ENCODE measurements around the gene TTLL5. TPM values are rescaled to one million over a fixed set of nuclear protein-coding genes. Genes with fewer than 3 reads are reported as not detected.

The TTLL5 gene
- total RNA-seq, 1 experiment from 2014 or later: 35.7 TPM

DNA sequence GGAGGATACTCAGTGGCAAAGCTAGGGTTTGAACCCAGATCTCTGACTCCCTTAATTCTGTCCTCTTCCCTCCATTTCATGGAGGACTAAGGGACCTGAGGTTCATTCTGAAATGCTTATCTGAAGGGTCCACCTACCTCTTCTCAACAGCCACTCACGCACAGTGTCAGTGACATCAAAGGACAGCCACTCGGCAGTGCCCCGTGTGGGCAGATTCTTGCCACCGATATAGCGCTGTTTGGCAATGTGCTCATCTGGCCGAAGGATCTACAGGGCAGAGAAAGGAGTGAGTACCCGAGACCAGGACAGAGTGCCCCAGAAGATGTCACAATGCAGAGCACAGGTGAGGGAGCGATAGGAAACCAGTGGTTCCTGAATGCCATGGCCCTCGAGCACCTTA is 309.9 kb downstream of the TTLL5 start:
- H3K14ac ChIP-seq (ENCODE audit: insufficient read depth, low read length): no peak overlapping the region
- no peak overlapping the region for H3K23ac ChIP-seq (ENCODE audit: insufficient read length, low read depth, low read length)
- H3K9ac ChIP-seq (ENCODE audit: extremely low read depth, insufficient read length, low read length): no peak overlapping the region
- no peak overlapping the region for H3K4me3 Mint-ChIP-seq
- H3T11ph ChIP-seq (ENCODE audit: low read length): no peak overlapping the region
- no peaks in the 10 kb centered on the region for H3K27me3 Mint-ChIP-seq (ENCODE audit: low read depth)
- no peak overlapping the region for H2BK20ac ChIP-seq (ENCODE audit: low read depth, low read length, poor library complexity, severe bottlenecking)
- H4K5ac ChIP-seq (ENCODE audit: insufficient read length, low read depth, low read length): no peak overlapping the region
- no peak overlapping the region for H3K18ac ChIP-seq (ENCODE audit: insufficient read length, low read depth, low read length)
- H3K4ac ChIP-seq (ENCODE audit: low read depth, low read length): no peak overlapping the region
- no peak overlapping the region for H3K56ac ChIP-seq (ENCODE audit: insufficient read length, low read depth, low read length)
- H3K79me2 ChIP-seq (ENCODE audit: insufficient read depth, low read length): no peaks in the 10 kb centered on the region
- no peak for DNase-seq
- no peaks in the 10 kb centered on the region for H3K9me3 ChIP-seq (ENCODE audit: control insufficient read depth, low read depth, low read length)
- no CpG with 5 or more reads among the region's 9 CpGs for WGBS (ENCODE audit: extremely low coverage, insufficient read length, low lambda C conversion rate)
- no peak overlapping the region for H4K8ac ChIP-seq (replicated peaks; ENCODE audit: insufficient read length, low read depth, low read length)
- H2BK12ac ChIP-seq (ENCODE audit: insufficient read length, low read depth, low read length): no peak overlapping the region
- peaks cover 5% of the 10 kb centered on the region; the same call in 1 of the 2 replicates for H3K4me1 ChIP-seq (ENCODE audit: insufficient read depth, low read length)
- H3K23me2 ChIP-seq (ENCODE audit: insufficient read length, low read depth, low read length, poor library complexity, severe bottlenecking): no peaks in the 10 kb centered on the region
- no peaks in the 10 kb centered on the region for H4K20me1 ChIP-seq (ENCODE audit: control insufficient read depth, insufficient read depth, insufficient read length)
- H3K79me1 ChIP-seq (ENCODE audit: insufficient read depth, low read depth, low read length, poor library complexity, severe bottlenecking): no peaks in the 10 kb centered on the region
- no peak overlapping the region for H3K27ac Mint-ChIP-seq
- no peak overlapping the region for H2AFZ ChIP-seq (ENCODE audit: low read length)
- TF ChIP-seq, protein P1, sequence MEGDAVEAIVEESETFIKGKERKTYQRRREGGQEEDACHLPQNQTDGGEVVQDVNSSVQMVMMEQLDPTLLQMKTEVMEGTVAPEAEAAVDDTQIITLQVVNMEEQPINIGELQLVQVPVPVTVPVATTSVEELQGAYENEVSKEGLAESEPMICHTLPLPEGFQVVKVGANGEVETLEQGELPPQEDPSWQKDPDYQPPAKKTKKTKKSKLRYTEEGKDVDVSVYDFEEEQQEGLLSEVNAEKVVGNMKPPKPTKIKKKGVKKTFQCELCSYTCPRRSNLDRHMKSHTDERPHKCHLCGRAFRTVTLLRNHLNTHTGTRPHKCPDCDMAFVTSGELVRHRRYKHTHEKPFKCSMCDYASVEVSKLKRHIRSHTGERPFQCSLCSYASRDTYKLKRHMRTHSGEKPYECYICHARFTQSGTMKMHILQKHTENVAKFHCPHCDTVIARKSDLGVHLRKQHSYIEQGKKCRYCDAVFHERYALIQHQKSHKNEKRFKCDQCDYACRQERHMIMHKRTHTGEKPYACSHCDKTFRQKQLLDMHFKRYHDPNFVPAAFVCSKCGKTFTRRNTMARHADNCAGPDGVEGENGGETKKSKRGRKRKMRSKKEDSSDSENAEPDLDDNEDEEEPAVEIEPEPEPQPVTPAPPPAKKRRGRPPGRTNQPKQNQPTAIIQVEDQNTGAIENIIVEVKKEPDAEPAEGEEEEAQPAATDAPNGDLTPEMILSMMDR (conservative IDR thresholded peaks at IDR 0.05): peak; percentile 32; the same call in 1 of the 3 replicates
- no peak overlapping the region for H2BK120ac ChIP-seq (ENCODE audit: low read depth, low read length, poor library complexity, severe bottlenecking)
- no peaks in the 10 kb centered on the region for H3K9me3 Mint-ChIP-seq
- H3K36me3 Mint-ChIP-seq (ENCODE audit: insufficient read depth in 1 of 3, low read depth in 3 of 3): no peaks in the 10 kb centered on the region
- H3K4me1 Mint-ChIP-seq: peaks cover 7 to 11% of the 10 kb centered on the region in 2 experiments
- no peak overlapping the region for H2BK15ac ChIP-seq (ENCODE audit: low read depth, low read length)
- no peak overlapping the region for H2AK5ac ChIP-seq (ENCODE audit: insufficient read length, low read length)
- H3K27ac ChIP-seq (ENCODE audit: insufficient read length, low read depth, low read length): no peak overlapping the region
- no peak overlapping the region for H2BK5ac ChIP-seq (ENCODE audit: insufficient read length, low read length)
- no peak overlapping the region for H3K4me2 ChIP-seq (ENCODE audit: insufficient read depth, insufficient read length, low read length)
- no peak overlapping the region for H4K91ac ChIP-seq (ENCODE audit: insufficient read length, low read depth, low read length)
- H3K27me3 ChIP-seq (ENCODE audit: insufficient read depth, low read length): no peaks in the 10 kb centered on the region
